T-helper 1 cell treated with Interleukin-12 subunit alpha and Interleukin-12 subunit beta and Interleukin-4 antibody, amounts not matched to agents 30 ng/mL and 1 ng/mL, for 36 hours (primary cell): ENCODE measurements around the gene CSRP1. TPM values are rescaled to one million over a fixed set of nuclear protein-coding genes. Genes with fewer than 3 reads are reported as not detected.

Experiments used
- intact Hi-C: fragments of 100-400 bp; cut with micrococcal nuclease; formaldehyde crosslinking; loops from one replicate; pipeline ENCODE4 v1.15.1; 2024
- total RNA-seq: library from RNA; stranded (reverse); gene quantifications from 2 replicates; pipeline ENCODE4 v1.2.3, GENCODE V29; 2022

Gene CSRP1
- total RNA-seq, 1 donor from 2014 or later = 77.9 TPM

DNA sequence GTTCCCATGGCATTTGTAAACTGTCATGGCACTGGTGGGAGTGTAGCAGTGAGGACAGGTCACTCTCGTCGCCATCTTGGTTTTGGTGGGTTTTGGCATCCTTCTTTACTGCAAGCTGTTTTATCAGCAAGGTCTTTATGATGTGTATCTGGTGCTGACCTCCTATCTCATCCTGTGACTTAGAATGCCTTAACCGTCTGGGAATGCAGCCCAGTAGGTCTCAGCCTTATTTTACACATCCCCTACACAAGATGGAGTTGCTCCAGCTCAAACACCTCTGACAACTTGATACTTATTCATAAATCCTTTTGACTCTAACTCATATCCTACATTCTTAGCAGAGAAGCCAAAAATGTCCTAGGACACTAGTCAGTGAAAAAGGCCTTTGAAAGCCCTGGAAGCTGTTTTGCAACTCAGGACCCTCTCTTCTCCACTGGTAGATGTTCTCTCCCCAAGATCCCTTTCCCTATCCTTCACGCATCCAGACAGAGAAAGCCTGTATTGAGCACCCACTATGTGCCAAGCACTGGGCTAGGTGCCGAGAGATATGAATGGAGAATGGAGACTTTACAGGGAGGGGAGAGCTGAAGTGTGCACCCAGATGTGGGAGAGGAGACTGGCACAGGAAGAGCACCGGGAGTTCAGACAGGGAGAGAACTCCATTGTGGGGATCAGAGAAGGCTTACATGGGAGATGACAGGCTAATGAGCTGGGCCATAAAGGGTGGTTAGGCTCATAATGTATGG, 6.7 kb upstream of the CSRP1 start:
- intact Hi-C loops = loop anchor here (1.0 kb wide), 3 partner anchors 31 to 78 kb away; no protein-coding TSS in a partner anchor

DNA sequence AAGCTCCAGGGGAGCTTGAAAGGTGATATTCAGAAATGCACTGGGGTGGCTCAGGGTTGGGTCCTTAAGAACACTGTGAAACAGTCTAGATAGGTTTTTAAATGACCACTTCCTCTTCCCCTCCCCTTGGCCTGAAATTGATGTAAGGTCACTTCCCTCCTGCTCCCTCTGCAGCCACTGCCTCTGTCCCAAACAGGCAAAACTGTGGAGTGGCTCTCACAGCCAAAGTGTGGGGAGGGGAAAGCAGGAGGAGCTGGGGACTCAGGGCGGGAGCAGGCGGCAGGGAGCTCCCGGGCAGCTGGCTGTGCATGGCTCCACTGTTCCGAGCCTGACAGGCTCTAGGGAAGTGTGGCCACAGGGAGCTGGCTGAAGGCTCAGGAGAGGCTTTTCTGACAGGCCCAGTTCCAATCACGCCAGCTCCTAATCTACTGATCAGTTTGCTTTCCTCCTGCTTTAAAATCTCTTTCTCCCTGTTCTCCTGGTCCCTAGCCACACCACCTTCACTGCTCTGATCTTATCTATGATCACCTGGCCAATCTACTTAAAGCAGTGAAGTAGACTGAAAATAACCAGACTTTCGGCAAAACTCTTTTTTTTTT, 5.1 kb upstream of the CSRP1 start:
- intact Hi-C loops = no loop called here

DNA sequence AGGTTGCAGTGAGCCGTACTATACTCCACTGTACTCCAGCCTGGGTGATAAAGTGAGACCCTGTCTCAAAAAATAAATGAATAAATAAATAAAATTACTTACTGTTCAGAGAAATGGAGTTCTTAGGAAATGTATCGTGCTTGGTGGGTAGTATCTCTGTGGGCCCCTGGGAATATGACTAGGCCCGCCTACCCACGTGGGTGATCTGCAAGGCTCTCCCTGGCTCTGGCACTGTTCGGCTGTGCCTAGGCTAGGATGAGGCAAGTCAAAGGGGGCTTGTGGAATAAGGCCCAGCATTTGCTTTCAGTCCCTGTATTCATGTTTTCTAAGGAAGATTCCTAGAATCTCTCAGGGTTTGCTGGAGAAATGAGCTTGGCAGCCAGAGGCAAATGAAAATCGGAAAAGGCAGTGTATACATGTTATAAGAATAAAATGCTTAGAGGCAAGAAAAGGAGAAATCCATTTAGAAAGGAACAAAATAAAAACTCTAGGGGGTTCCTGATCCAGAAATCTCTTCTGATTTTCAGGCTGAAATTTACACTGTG, 4.5 kb upstream of the CSRP1 start:
- intact Hi-C loops = no loop called here

DNA sequence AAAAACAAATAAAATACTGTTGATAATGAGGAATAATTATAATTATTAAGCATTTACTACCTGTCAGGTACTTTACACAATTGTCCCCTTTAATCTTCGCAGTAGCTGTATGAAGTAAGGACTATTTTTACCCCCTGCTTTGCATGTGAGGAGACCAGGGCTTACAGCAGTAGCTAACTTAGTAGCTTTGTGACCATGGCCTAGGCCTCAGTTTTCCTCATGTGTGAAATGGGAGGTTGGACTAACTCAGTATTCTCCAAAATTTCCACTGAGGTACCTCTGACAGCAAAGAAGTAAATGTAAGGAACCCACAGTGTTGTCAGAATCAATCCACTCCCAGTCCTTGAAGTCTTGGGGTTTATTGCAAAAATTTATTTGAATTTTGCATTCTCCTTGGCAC, 3.8 kb upstream of the CSRP1 start:
- intact Hi-C loops = no loop called here

GRCh38 chr1:201509601-201510374, 2.9 kb upstream of the CSRP1 start:
- intact Hi-C loops = loop anchor here (5.0 kb wide), 2 partner anchors 42 to 487 kb away; partner anchors contain the start of genes KIF21B and PHLDA3

- intact Hi-C loops = loop anchor here (5.0 kb wide), 2 partner anchors 42 to 487 kb away; partner anchors contain the start of genes KIF21B and PHLDA3
Measured at GRCh38 chr1:201508809-201509208, 1.9 kb upstream of the CSRP1 start.

DNA sequence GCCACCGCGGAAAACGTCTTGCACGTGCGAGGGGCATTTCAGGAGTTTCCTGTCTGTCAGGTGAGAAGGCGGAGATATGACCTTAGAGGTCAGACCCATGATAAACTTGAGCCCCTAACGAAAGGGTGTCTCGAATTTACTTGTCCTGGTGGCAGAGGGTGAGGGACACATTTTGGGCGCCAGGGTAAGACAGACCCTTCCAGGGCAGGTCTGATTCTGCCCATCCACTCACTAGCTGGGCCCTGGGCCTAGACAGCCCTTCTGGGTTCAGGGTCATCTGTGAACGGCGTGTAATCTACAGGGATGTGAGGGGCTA, 395 bp upstream of the CSRP1 start:
- intact Hi-C loops = loop anchor here (1.0 to 5.0 kb wide), 6 partner anchors 25 to 485 kb away; partner anchors contain the start of genes IPO9, KIF21B and PHLDA3

DNA sequence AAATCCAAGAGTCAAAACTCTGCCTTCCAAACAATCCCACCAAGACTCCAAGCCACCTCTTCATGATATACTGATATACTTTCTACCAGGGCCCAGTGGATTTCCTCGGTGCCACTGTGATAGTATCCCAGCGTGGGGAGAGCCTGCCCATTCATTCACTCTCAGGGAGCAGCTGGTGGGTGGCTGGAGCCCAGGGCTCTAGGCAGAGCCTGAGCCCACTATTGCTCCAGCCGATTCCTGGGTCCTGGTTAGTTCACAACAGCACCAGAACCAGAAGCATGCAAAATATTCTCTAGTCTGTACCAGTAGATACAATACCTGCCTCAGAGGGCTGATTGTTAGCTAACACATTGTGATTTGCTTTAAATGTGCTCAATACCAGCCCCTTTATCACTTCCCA, 831 bp downstream of the CSRP1 start:
- intact Hi-C loops = loop anchor here (2.0 to 5.0 kb wide), 3 partner anchors 39 to 484 kb away; partner anchors contain the start of genes IPO9, KIF21B and PHLDA3

DNA sequence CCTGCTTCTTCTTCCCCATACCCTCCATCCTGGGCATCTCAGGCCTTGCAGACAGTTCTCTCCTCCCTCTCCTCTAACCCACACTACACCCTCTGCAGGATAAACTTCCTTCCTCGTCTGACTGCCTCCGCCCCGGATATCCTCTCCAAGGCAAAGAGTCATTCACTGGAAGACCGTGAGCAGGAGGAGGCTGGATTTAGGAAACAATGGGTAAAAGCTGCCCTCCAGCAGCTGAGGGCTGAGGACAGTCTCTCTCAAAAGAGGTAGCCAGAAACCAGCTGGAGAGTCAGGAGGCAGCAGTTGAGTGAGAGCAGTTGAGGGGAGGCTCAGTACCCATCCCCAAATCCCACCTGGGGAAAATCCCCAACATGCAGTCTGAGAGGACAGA, 1.4 kb downstream of the CSRP1 start:
- intact Hi-C loops = loop anchor here (5.0 kb wide), 2 partner anchors 38 to 483 kb away; partner anchors contain the start of genes KIF21B and PHLDA3

DNA sequence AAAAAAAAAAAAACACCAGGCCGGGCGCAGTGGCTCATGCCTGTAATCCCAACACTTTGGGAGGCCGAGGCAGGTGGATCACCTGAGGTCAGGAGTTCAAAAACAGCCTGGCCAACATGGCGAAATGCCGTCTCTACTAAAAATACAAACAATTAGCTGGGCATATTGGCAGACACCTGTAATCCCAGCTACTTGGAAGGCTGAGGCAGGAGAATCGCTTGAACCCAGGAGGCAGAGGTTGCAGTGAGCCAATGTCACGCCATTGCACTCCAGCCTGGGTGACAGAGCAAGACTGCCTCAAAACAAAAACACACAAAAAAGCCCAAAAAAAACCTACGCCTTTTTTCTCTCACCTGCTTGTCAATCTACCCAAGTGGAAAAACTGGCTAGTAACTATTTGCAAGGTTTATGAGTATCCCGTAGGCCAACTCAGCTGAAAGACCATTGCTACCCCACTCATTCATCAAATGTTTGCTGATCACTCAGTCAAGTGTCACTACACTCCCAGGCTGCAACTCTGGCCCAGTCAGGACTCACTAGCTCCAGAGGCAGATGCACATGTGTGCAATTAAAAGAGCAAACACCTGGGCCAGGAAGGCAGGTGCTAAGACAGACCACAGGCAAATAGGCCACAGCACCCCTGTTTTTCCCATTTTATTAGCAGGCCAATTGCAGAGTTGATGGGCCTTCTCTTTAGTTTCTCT, 2.0 kb downstream of the CSRP1 start:
- intact Hi-C loops = loop anchor here (1.0 to 5.0 kb wide), 3 partner anchors 14 to 483 kb away; partner anchors contain the start of genes KIF21B and PHLDA3

- intact Hi-C loops = loop anchor here (1.0 kb wide), 1 partner anchor 13 kb away; no protein-coding TSS in a partner anchor
Measured at GRCh38 chr1:201504179-201504631, 2.7 kb downstream of the CSRP1 start.

GRCh38 chr1:201503397-201504176, 3.3 kb downstream of the CSRP1 start:
- intact Hi-C loops = loop anchor here (1.0 kb wide), 1 partner anchor 12 kb away; no protein-coding TSS in a partner anchor

GRCh38 chr1:201502511-201502857, 4.4 kb downstream of the CSRP1 start:
- intact Hi-C loops = no loop called here

- intact Hi-C loops = no loop called here
Measured at GRCh38 chr1:201501812-201502510, 5.0 kb downstream of the CSRP1 start.

DNA sequence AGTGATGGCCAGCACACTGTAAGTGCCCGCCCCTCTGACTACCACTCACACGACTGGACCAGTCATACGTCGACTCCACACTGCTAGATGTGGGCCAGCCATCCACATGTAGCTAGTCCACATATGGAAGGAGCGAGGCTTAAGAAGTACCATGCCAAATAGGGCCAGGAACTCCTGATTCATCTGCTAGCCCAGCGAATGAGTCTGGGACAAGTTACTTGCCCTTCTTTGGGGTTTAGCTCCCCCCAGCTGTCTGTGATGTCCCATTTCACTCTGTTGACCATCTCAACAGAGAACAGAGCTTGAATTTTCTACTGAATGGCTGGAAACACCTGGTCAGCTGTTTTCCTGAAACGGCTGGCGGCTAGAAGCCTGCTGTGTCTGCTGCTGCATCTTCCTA, 5.8 kb downstream of the CSRP1 start:
- intact Hi-C loops = no loop called here

GRCh38 chr1:201500670-201501120, 6.2 kb downstream of the CSRP1 start:
- intact Hi-C loops = no loop called here

DNA sequence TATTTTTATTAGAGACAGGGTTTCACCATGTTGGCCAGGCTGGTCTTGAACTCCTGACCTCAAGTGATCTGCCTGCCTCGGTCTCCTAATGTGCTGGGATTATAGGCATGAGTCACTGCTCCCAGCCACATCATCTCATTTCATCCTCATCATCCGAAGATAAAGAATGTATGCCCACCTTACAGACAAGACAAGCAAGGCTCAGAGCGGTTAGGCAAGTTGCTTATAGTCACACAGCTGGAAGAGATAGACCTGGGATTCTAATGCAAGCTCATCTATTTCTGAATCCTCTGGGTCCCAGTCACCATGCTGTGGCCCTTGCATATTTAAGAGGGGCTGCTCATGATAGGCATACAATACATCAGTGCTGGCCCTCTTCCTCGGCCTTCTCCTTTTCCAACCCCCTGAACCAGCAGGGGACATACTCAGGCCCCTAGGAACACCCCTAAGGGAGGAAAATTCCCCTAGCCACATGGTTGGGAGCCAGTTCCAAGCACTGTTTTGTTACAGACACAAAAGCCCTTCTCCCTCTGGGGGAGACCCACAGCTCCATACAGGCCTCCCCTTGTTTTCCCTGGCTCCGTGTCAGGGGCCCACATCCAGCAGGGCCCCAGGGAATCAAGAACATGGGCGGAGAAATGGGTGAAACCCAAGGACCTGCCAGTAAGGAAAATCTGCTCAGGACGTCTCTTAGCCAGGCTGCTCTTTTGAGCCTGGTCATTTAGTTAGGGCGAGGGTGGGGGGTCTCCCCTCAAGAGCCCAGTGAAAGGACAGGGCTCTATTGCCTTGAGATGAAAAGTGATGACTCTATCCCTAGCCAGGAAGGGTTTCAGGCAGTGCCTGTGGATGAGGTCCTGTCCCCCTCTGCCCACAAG, 6.9 kb downstream of the CSRP1 start:
- intact Hi-C loops = no loop called here

DNA sequence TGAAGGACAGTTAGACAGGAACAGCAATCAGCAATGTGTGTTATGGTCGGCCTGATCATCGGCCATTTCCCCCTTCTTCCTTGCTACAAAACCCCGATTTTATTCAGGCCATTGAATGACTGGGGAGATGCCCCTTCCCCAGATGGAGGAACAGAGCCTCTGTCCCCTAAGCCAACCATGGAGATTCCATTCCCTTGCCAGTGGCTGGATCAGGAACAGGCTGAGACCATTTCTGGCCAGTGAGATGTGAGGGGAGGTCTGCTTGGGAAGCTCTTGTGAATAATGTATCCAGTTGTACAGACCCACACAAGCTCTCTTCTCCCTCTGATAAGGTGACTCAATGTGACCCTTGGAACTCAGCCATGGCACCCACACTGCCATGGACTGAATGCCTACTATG, 7.7 kb downstream of the CSRP1 start:
- intact Hi-C loops = no loop called here
